SK-N-SH (cell line): ENCODE data around the gene TPSB2.

Source experiments
- CHD2 ChIP-seq: fragments of 150-350 bp; IDR thresholded peaks from 2 replicates; pipeline ENCODE4 v1.6.1; 2018; ENCODE audit warnings: low read length; ENCODE audit not compliant: partially characterized antibody
- TF ChIP-seq, protein P1 (sequence below): fragments of 200-600 bp; sonication (generic); IDR thresholded peaks from 2 replicates; pipeline ENCODE4 v1.6.1; 2017; ENCODE audit warnings: antibody characterized with exemption, mild to moderate bottlenecking, moderate library complexity

DNA sequence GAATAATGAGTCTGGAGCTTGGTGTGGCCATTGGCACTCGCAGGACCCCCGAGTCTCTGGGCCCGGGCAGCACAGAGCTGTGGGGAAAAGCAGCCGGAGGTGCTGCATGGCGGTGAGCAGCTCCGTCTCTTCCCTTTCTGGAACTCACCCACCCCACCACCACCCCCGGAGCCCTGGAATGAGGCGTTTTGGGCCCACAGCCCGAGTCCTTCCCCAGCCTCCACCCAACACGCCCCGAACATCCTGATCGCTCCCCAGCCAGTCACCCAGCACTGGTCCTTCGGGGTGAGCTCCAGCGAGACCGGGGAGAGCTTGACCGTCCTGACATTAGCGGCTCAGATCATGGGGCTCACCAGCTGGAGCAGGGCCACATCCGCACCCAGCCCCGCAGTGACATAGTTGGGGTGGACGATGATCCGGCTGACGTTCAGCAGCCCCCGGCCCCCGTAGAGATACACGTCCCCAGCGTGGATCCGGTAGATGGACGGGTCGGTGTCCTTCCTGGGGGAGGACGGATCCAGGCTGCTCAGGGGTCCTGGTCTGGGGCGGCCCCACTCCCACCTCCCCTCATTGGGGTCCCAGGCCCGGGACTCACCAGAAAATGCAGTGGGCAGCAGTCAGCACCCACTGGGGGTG is 32.3 kb upstream of the TPSB2 start:
- no peak for TF ChIP-seq CHD2
- TF ChIP-seq, protein P1, sequence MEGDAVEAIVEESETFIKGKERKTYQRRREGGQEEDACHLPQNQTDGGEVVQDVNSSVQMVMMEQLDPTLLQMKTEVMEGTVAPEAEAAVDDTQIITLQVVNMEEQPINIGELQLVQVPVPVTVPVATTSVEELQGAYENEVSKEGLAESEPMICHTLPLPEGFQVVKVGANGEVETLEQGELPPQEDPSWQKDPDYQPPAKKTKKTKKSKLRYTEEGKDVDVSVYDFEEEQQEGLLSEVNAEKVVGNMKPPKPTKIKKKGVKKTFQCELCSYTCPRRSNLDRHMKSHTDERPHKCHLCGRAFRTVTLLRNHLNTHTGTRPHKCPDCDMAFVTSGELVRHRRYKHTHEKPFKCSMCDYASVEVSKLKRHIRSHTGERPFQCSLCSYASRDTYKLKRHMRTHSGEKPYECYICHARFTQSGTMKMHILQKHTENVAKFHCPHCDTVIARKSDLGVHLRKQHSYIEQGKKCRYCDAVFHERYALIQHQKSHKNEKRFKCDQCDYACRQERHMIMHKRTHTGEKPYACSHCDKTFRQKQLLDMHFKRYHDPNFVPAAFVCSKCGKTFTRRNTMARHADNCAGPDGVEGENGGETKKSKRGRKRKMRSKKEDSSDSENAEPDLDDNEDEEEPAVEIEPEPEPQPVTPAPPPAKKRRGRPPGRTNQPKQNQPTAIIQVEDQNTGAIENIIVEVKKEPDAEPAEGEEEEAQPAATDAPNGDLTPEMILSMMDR, result no peak
